Hepatocyte (in vitro differentiated cells): ENCODE results near the gene RPP30.

Experiments
- EZH2 ChIP-seq: fragments of 200-600 bp; sonication (generic); IDR thresholded peaks from 2 replicates; pipeline ENCODE4 v1.6.1; 2016; ENCODE audit warnings: antibody characterized with exemption, mild to moderate bottlenecking, borderline replicate concordance
- EZH2phosphoT487 ChIP-seq: fragments of 200-600 bp; sonication (generic); IDR thresholded peaks from one replicate; pipeline ENCODE4 v1.6.1; 2018; ENCODE audit warnings: antibody characterized with exemption, mild to moderate bottlenecking, low read depth, moderate library complexity; ENCODE audit not compliant: unreplicated experiment, severe bottlenecking
- TF ChIP-seq, protein P1 (sequence below): fragments of 200-600 bp; sonication (generic); IDR thresholded peaks from 2 replicates; pipeline ENCODE4 v1.5.1; 2016; ENCODE audit warnings: antibody characterized with exemption, mild to moderate bottlenecking; ENCODE audit not compliant: poor library complexity

DNA sequence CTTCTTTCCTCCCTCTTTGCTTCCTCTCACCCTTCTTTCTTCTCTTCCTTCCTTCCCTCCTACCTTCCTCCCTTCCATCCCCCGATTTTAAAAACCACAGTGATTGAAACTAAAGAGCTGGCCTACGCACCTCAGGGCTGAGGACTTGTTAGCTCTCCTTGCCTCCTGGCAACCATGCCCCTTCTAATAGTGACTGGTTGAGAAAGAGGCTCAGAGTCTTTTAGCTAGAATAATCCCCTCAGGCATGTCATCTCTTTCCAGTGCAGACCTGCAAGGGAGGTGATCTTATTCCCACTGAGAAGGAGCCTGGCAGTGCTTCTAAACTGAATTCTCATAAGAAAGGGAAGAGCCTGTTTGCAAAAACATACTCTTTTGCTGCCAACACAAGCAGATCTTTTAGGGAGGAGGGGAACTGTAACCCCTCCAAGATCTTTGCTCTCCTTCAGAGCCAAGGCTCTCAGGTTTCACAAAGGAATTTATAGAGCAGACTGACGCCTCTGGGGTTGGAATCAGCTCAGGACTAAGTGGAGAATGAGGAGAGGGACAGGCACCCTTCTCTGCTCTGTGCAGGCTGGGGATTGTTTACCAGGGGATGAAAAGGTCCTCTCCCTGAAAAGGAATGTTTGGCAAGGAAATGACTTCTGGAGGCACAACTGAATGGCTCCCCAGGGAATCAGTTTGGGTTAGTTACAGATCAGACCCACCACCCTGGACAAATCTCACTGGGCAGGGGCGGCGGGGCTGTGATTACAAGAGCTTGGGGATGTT lies 58.5 kb downstream of the RPP30 start:
- TF ChIP-seq, protein P1, sequence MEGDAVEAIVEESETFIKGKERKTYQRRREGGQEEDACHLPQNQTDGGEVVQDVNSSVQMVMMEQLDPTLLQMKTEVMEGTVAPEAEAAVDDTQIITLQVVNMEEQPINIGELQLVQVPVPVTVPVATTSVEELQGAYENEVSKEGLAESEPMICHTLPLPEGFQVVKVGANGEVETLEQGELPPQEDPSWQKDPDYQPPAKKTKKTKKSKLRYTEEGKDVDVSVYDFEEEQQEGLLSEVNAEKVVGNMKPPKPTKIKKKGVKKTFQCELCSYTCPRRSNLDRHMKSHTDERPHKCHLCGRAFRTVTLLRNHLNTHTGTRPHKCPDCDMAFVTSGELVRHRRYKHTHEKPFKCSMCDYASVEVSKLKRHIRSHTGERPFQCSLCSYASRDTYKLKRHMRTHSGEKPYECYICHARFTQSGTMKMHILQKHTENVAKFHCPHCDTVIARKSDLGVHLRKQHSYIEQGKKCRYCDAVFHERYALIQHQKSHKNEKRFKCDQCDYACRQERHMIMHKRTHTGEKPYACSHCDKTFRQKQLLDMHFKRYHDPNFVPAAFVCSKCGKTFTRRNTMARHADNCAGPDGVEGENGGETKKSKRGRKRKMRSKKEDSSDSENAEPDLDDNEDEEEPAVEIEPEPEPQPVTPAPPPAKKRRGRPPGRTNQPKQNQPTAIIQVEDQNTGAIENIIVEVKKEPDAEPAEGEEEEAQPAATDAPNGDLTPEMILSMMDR = no peak
- TF ChIP-seq EZH2 (no peak), EZH2phosphoT487 (no peak)
